Endodermal cell (in vitro differentiated cells): Measurements from ENCODE around the gene GALNT18. TPM values are rescaled to one million over a fixed set of nuclear protein-coding genes. Genes with fewer than 3 reads are reported as not detected.

ENCODE experiments used
- DNase-seq: peaks from one replicate; pipeline ENCODE4 v3.0.0-alpha.2; 2017
- H3K27ac ChIP-seq: 2 replicates; pipeline ENCODE4 v1.5.1; 2013; ENCODE audit warnings: mild to moderate bottlenecking, low read depth, low read length, moderate library complexity
- H3K27me3 ChIP-seq: 2 replicates; pipeline ENCODE4 v1.6.1; 2013; ENCODE audit warnings: mild to moderate bottlenecking, low read length, moderate library complexity; ENCODE audit not compliant: insufficient read depth, control insufficient read depth, poor library complexity, severe bottlenecking
- H3K36me3 ChIP-seq: 2 replicates; pipeline ENCODE4 v1.7.0; 2013; ENCODE audit warnings: mild to moderate bottlenecking, low read length, moderate library complexity; ENCODE audit not compliant: control insufficient read depth, insufficient read depth
- H3K4me1 ChIP-seq: one replicate; pipeline ENCODE4 v1.7.0; 2013; ENCODE audit warnings: low read length; ENCODE audit not compliant: control insufficient read depth, insufficient read depth
- H3K4me3 ChIP-seq: 2 replicates; pipeline ENCODE4 v1.5.1; 2013; ENCODE audit warnings: mild to moderate bottlenecking, low read length, moderate library complexity
- H3K9ac ChIP-seq: 2 replicates; pipeline ENCODE4 v1.6.1; 2013; ENCODE audit warnings: mild to moderate bottlenecking, low read length, moderate library complexity; ENCODE audit not compliant: poor library complexity, severe bottlenecking; ENCODE audit errors: extremely low read depth
- H3K9me3 ChIP-seq: 2 replicates; pipeline ENCODE4 v1.6.1; 2013; ENCODE audit warnings: mild to moderate bottlenecking, low read length, moderate library complexity; ENCODE audit not compliant: control insufficient read depth
- H3K27ac Mint-ChIP-seq: 2 replicates; pipeline ENCODE4 v1.8.0; 2020; ENCODE audit warnings: mixed read lengths
- H3K27me3 Mint-ChIP-seq: 2 replicates; pipeline ENCODE4 v1.8.0; 2021; ENCODE audit warnings: mild to moderate bottlenecking, mixed read lengths; ENCODE audit not compliant: insufficient read depth
- H3K36me3 Mint-ChIP-seq: 2 replicates; pipeline ENCODE4 v1.8.0; 2020; ENCODE audit warnings: low read depth, mixed read lengths
- H3K4me1 Mint-ChIP-seq: 2 replicates; pipeline ENCODE4 v1.8.0; 2020; ENCODE audit warnings: mixed read lengths
- H3K4me3 Mint-ChIP-seq: 2 replicates; pipeline ENCODE4 v1.8.0; 2020; ENCODE audit warnings: mild to moderate bottlenecking, moderate library complexity, mixed read lengths
- H3K9me3 Mint-ChIP-seq: 2 replicates; pipeline ENCODE4 v1.8.0; 2020; ENCODE audit warnings: mild to moderate bottlenecking, mixed read lengths
- CTCF ChIP-seq: fragments of 200-600 bp; sonication (generic); conservative IDR thresholded peaks from 2 replicates; pipeline ENCODE4 v1.5.0; 2021; ENCODE audit warnings: antibody characterized with exemption, mild to moderate bottlenecking
- WGBS, 2 experiments: methylation state at CpG; one replicate each; pipeline versions ENCODE4 v1.1.5 to v1.1.7; 2013; ENCODE audit warnings: missing lambda C conversion rate in 2 of 2, mixed read lengths in 1 of 2; ENCODE audit not compliant: insufficient coverage in 1 of 2, insufficient read length in 1 of 2; 5-methylcytosine and 5-hydroxymethylcytosine counted together
- total RNA-seq, 2 donors: library from RNA; stranded (reverse); fragmentation: NEBNext Ultra II Directional in 1 of 2; extraction: Animal tissue kit (Norgen Biotek cat#: 25700) in 1 of 2; gene quantifications; 2 replicates in 1 of 2; 3 replicates in 1 of 2; pipeline ENCODE4 v1.2.1, GENCODE V29; 2021

The GALNT18 gene
- total RNA-seq, 2 donors from 2014 or later: 5.1 to 9.9 TPM

DNA sequence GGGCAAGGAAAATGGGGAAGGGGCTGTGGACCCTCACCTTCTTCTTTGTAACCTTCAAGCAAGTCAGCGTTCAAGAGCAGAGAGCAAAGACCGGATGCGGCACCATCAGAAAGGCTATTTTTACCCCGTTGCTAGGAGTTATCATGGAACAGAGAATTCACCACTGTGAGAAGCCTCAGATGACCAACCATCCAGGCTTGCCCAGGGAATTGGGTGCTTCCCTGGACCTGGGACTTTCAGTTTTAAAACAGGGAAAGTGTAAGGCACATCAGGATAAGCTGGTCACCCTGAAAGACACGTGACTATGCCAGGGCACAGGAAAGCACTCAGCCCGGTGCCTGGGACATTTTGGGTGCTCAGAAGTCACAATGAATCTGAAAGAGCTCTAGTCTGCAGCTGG is 10.4 kb downstream of the GALNT18 start:
- no peak overlapping the region for H3K27ac ChIP-seq
- Mint-ChIP-seq H3K4me1 (peaks cover 2% of the 10 kb centered on the region), H3K27ac (no peak overlapping the region), H3K36me3 (no peaks in the 10 kb centered on the region), H3K9me3 (no peaks in the 10 kb centered on the region), H3K4me3 (no peak overlapping the region), H3K27me3 (peaks cover 94% of the 10 kb centered on the region)
- WGBS, 2 experiments: 89 to 93% methylated on average over 6 of the region's 6 CpGs
- TF ChIP-seq CTCF: no peak
- no peak overlapping the region for H3K4me3 ChIP-seq
- H3K9ac ChIP-seq: no peak overlapping the region
- H3K4me1 ChIP-seq: no peaks in the 10 kb centered on the region
- H3K36me3 ChIP-seq: no peaks in the 10 kb centered on the region
- no peaks in the 10 kb centered on the region for H3K9me3 ChIP-seq
- no peak for DNase-seq
- peaks cover 90% of the 10 kb centered on the region for H3K27me3 ChIP-seq

GRCh38 chr11:11608783-11609232 is 13.0 kb downstream of the GALNT18 start:
- Histone ChIP-seq H3K27me3 (peaks cover 94% of the 10 kb centered on the region), H3K27ac (no peak overlapping the region), H3K36me3 (no peaks in the 10 kb centered on the region), H3K4me1 (no peaks in the 10 kb centered on the region), H3K9me3 (peaks cover 6% of the 10 kb centered on the region), H3K4me3 (no peak overlapping the region), H3K9ac (no peak overlapping the region)
- peaks cover 98% of the 10 kb centered on the region for H3K27me3 Mint-ChIP-seq
- 84 to 100% methylated on average over 2 of the region's 2 CpGs for WGBS, 2 experiments
- no peak overlapping the region for H3K4me3 Mint-ChIP-seq
- H3K4me1 Mint-ChIP-seq: peaks cover 5% of the 10 kb centered on the region
- no peaks in the 10 kb centered on the region for H3K36me3 Mint-ChIP-seq
- no peak for DNase-seq
- no peak overlapping the region for H3K27ac Mint-ChIP-seq
- no peak for TF ChIP-seq CTCF
- H3K9me3 Mint-ChIP-seq: no peaks in the 10 kb centered on the region

- 91 to 100% methylated on average over 1 to 2 of the region's 2 CpGs for WGBS, 2 experiments
- no peak overlapping the region for H3K4me3 ChIP-seq
- peaks cover 7% of the 10 kb centered on the region for H3K9me3 ChIP-seq
- no peak for DNase-seq
- TF ChIP-seq CTCF: no peak
- H3K36me3 ChIP-seq: no peaks in the 10 kb centered on the region
- no peak overlapping the region for H3K27ac Mint-ChIP-seq
- peaks cover 96% of the 10 kb centered on the region for H3K27me3 Mint-ChIP-seq
- peaks cover 90% of the 10 kb centered on the region for H3K27me3 ChIP-seq
- H3K27ac ChIP-seq: no peak overlapping the region
- H3K36me3 Mint-ChIP-seq: no peaks in the 10 kb centered on the region
- H3K4me1 ChIP-seq: no peaks in the 10 kb centered on the region
- no peaks in the 10 kb centered on the region for H3K9me3 Mint-ChIP-seq
- H3K9ac ChIP-seq: no peak overlapping the region
- H3K4me3 Mint-ChIP-seq: no peak overlapping the region
- H3K4me1 Mint-ChIP-seq: peaks cover 5% of the 10 kb centered on the region
Observed at GRCh38 chr11:11607772-11608171, 14.0 kb downstream of the GALNT18 start.
